Measurements from ENCODE around the gene ZBTB7B. TPM values are rescaled to one million over a fixed set of nuclear protein-coding genes. Genes with fewer than 3 reads are reported as not detected.

ZBTB7B gene
- total RNA-seq, 1 experiment from 2014 or later: 15.3 TPM

DNA sequence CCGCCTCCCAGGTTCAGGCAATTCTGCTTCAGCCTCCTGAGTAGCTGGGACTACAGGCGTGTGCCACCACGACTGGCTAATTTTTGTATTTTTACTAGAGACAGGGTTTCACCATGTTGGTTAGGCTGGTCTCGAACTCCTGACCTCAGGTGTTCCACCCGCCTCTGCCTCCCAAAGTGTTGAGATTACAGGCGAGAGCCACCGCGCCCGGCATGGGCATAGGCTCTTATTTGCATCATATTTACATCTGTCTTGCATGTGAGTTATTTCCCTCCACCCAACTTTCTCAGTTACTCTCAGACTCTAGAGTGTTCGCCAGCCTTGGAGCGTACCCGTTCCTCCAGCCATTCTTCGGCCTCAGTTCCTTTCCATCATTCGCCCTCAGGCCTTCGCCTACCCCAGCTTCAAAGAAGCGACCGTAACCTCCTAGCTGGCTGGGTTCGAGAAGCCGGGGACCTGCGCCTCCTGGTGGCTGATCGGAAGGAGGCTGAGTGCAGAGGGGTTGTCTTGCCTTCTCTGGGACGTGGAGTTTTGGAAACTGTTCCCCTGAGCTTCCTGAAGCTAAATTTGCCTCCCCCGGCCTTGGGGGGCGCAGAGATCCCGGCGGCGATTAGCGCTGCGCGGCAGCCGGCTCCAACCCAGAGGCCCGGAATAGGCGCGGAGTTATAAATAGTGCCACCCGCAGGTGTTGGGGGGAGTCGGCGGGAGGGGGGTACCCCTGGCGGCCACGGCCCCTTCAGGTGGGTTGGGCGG is 3.6 kb upstream of the ZBTB7B start:
- H3K36me3 ChIP-seq: no peaks in the 10 kb centered on the region
- peak; percentile 60 to 79 for DNase-seq (ENCODE audit: low read depth in 1 of 2, low spot score in 2 of 2)
- no peaks in the 10 kb centered on the region; the same call in 1 of the 2 replicates for H3K9me3 ChIP-seq (replicated peaks)
- peaks cover 24% of the 10 kb centered on the region for H3K4me1 ChIP-seq (replicated peaks)
- no peak overlapping the region for H3K27ac ChIP-seq
- no peaks in the 10 kb centered on the region for H3K27me3 ChIP-seq (replicated peaks)
- H3K4me3 ChIP-seq: no peak overlapping the region

DNA sequence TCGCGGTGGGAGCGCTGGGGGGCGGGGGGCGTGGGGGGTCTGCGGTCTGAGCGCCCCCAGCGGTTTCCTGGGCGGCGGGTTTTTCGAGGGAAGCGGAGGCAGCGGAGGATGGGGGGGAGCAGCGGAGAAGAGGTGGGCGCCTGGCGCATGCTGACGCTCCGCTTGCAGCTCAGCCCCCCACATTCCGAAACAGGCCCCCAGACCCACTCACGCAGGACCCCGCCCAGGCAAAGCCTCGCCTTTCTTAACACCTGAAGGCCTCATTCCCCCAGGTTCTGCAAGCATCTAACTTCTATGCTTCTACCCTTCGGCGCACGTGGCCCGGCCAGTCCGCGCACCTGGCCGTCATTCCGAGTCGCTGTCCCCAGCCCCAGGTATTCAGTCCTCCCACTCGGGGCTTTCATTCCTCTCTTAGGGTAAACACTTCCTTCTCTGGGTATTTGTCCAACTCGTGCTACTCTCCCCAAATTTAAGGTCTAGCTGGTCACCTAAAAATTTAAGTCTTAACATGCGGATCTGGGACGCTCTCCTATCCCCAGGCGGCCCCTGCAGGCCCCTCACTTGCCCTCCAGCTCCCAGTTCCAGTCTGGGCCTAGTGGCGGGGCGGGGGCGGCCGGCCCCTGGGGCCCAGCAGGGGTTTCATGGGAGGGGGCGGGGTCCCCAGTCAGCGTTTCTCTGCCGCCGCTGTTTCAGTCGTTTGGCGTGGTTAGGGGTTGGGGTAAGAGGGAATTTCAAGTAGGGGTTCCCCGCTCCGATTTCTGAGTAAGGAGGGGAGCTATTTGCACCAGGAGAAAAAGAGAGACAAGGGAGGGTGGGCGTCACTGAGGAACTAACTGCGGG is 2.8 kb upstream of the ZBTB7B start:
- H3K36me3 ChIP-seq: no peaks in the 10 kb centered on the region
- H3K9me3 ChIP-seq (replicated peaks): no peaks in the 10 kb centered on the region; the same call in 1 of the 2 replicates
- no peak for DNase-seq (ENCODE audit: low read depth in 1 of 2, low spot score in 2 of 2)
- H3K27me3 ChIP-seq (replicated peaks): no peaks in the 10 kb centered on the region
- peaks cover 29% of the 10 kb centered on the region for H3K4me1 ChIP-seq (replicated peaks)
- peak overlapping the region; percentile 47 for H3K4me3 ChIP-seq
- H3K27ac ChIP-seq: no peak overlapping the region

GRCh38 chr1:155000411-155000725 is 2.2 kb upstream of the ZBTB7B start:
- H3K27me3 ChIP-seq (replicated peaks): no peaks in the 10 kb centered on the region
- H3K9me3 ChIP-seq (replicated peaks): no peaks in the 10 kb centered on the region; the same call in 1 of the 2 replicates
- peaks cover 29% of the 10 kb centered on the region for H3K4me1 ChIP-seq (replicated peaks)
- no peak overlapping the region for H3K27ac ChIP-seq
- no peak for DNase-seq (ENCODE audit: low read depth in 1 of 2, low spot score in 2 of 2)
- peak overlapping the region; percentile 47 for H3K4me3 ChIP-seq
- no peaks in the 10 kb centered on the region for H3K36me3 ChIP-seq

DNA sequence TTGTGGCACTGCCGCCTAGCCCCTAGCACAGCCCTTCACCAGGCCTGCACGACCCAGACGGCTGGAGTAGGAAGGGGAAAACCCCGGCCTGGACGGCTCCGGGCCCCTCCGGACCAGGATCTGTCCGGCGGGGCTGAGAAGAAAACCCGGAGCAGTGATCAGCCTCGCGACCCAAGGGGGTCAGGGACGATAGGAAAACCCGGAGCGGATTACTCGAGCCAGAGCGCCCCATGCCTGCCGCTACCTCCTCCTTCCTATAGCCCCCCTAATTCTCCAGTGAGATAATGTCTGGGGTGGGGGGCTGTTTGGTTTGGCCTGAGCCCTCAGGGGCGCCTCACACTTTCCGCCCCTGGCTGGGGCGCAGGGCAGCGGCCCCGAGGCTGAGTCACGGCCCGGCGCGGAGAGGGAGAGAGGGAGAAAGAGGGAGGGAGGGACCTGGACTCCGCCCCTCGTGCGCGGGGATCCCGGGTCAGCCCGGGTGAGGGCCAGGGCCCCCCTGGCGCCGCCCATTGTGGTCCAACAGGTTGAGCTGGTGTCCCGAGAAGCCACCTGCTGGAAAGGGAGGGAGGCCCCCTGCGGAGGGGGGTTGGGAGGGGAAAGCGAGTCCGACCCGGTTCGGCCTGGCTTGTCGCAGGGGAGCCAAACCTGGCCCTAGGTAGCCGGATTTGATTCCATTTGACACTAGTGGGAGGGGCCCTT is 1.7 kb upstream of the ZBTB7B start:
- Histone ChIP-seq H3K27me3 (replicated peaks) (no peaks in the 10 kb centered on the region), H3K4me3 (peak overlapping the region; percentile 47), H3K4me1 (replicated peaks) (peaks cover 29% of the 10 kb centered on the region), H3K27ac (peak overlapping the region; percentile 39), H3K36me3 (no peaks in the 10 kb centered on the region), H3K9me3 (replicated peaks) (no peaks in the 10 kb centered on the region; the same call in 1 of the 2 replicates)
- DNase-seq (ENCODE audit: low read depth in 1 of 2, low spot score in 2 of 2): peak; percentile 84 to 95

DNA sequence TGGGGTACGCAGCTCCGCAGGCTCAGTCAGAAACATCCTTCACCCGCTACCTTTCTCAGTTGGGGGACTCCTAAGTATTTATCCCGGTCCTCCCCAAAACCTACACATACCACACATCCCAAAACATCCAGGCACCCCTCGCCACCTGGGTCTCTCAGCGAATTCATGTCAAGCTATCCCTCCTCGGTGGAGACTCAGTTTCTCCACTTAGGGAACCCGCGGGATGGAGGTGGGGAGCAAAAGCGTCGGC is 1.3 kb upstream of the ZBTB7B start:
- H3K4me1 ChIP-seq (replicated peaks): peaks cover 29% of the 10 kb centered on the region
- no peak overlapping the region for H3K27ac ChIP-seq
- no peaks in the 10 kb centered on the region for H3K27me3 ChIP-seq (replicated peaks)
- H3K4me3 ChIP-seq: peak overlapping the region; percentile 47
- no peak for DNase-seq (ENCODE audit: low read depth in 1 of 2, low spot score in 2 of 2)
- no peaks in the 10 kb centered on the region for H3K36me3 ChIP-seq
- H3K9me3 ChIP-seq (replicated peaks): no peaks in the 10 kb centered on the region; the same call in 1 of the 2 replicates

- DNase-seq (ENCODE audit: low read depth in 1 of 2, low spot score in 2 of 2): peak; percentile 90 to 100
- H3K36me3 ChIP-seq: no peaks in the 10 kb centered on the region
- no peaks in the 10 kb centered on the region; the same call in 1 of the 2 replicates for H3K9me3 ChIP-seq (replicated peaks)
- H3K4me3 ChIP-seq: peak overlapping the region; percentile 47
- no peaks in the 10 kb centered on the region for H3K27me3 ChIP-seq (replicated peaks)
- peaks cover 29% of the 10 kb centered on the region for H3K4me1 ChIP-seq (replicated peaks)
- H3K27ac ChIP-seq: no peak overlapping the region
Measured at GRCh38 chr1:155001675-155002463, 733 bp upstream of the ZBTB7B start.

DNA sequence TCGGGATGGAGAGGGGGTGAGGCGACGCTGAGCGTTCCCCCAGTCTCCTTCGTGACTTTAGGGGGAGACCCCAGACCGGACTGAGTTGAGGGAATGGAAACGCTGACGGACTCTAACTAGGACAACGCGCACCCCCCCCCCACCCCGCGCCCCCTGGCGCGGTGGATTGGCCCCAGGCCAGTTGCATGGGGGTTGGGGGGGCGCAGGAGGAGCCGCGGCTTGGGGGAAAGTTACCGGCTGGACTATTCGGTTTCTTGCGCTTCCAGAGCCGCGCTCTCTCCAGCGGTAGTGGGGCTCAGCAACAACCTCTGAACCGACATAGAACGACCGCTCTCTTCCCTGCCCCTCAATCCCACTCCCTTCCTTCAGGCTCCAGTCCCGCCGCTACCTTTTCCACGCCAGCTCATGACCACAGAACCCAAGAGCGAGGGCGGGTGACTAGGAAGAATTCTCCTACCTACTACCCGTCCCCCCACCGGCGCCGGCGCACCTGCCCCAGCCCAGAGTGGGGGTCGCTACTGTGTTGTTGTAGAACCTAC is 694 bp downstream of the ZBTB7B start:
- Histone ChIP-seq H3K27ac (no peak overlapping the region), H3K4me3 (peak overlapping the region; percentile 57), H3K9me3 (replicated peaks) (no peaks in the 10 kb centered on the region; the same call in 1 of the 2 replicates), H3K4me1 (replicated peaks) (peaks cover 29% of the 10 kb centered on the region), H3K27me3 (replicated peaks) (no peaks in the 10 kb centered on the region), H3K36me3 (no peaks in the 10 kb centered on the region)
- DNase-seq (ENCODE audit: low read depth in 1 of 2, low spot score in 2 of 2): peak in 1 of 2 experiments; percentile 31

- Histone ChIP-seq H3K4me1 (replicated peaks) (peaks cover 27% of the 10 kb centered on the region), H3K4me3 (peak overlapping the region; percentile 57), H3K9me3 (replicated peaks) (no peaks in the 10 kb centered on the region; the same call in 1 of the 2 replicates), H3K27ac (no peak overlapping the region; the same call in 1 of the 2 replicates), H3K36me3 (no peaks in the 10 kb centered on the region), H3K27me3 (replicated peaks) (no peaks in the 10 kb centered on the region)
- peak in 1 of 2 experiments; percentile 67 for DNase-seq (ENCODE audit: low read depth in 1 of 2, low spot score in 2 of 2)
Measured at GRCh38 chr1:155003766-155004351, 1.3 kb downstream of the ZBTB7B start.

- Histone ChIP-seq H3K27me3 (replicated peaks) (no peaks in the 10 kb centered on the region), H3K27ac (no peak overlapping the region; the same call in 1 of the 2 replicates), H3K9me3 (replicated peaks) (no peaks in the 10 kb centered on the region; the same call in 1 of the 2 replicates), H3K36me3 (no peaks in the 10 kb centered on the region), H3K4me3 (peak overlapping the region; percentile 57), H3K4me1 (replicated peaks) (peaks cover 23% of the 10 kb centered on the region)
- no peak for DNase-seq (ENCODE audit: low read depth in 1 of 2, low spot score in 2 of 2)
Measured at GRCh38 chr1:155004352-155005075, 1.9 kb downstream of the ZBTB7B start.

GRCh38 chr1:155005076-155006011 is 2.7 kb downstream of the ZBTB7B start:
- Histone ChIP-seq H3K4me1 (replicated peaks) (peaks cover 15% of the 10 kb centered on the region), H3K27ac (no peak overlapping the region), H3K4me3 (no peak overlapping the region), H3K36me3 (no peaks in the 10 kb centered on the region), H3K9me3 (replicated peaks) (no peaks in the 10 kb centered on the region; the same call in 1 of the 2 replicates), H3K27me3 (replicated peaks) (no peaks in the 10 kb centered on the region)
- no peak for DNase-seq (ENCODE audit: low read depth in 1 of 2, low spot score in 2 of 2)

DNA sequence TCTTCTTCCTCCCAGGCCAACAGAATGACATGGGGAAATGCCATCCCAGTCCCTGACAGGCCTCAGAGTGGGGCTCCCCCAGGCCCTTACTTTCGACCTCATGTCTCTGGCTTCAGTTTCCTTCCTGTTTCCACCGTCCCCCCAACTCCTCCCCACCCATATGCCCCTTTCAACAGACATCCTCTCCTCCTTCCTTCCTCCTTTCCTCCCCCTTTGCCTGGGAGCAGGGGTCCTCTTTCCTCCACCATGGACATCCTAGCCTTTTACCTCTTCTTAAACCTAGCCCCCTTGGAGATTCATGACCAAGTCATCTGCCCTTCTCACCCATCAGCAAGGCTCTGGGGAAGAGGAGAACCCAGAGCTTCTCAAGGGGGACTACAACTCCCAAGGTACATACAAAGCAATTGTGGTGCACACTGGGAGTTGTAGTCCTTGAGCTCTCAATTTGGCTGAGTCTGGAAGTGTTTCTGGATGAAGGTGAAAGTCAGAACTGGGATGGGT is 4.0 kb downstream of the ZBTB7B start:
- no peaks in the 10 kb centered on the region for H3K36me3 ChIP-seq
- H3K4me3 ChIP-seq: no peak overlapping the region
- H3K4me1 ChIP-seq (replicated peaks): peaks cover 5% of the 10 kb centered on the region
- no peaks in the 10 kb centered on the region for H3K27me3 ChIP-seq (replicated peaks)
- no peaks in the 10 kb centered on the region; the same call in 1 of the 2 replicates for H3K9me3 ChIP-seq (replicated peaks)
- no peak overlapping the region for H3K27ac ChIP-seq
- DNase-seq (ENCODE audit: low read depth in 1 of 2, low spot score in 2 of 2): no peak

All from SJSA1 (cell line).